HFFc6 (cell line): Measurements from ENCODE around the gene SRGAP1. TPM values are rescaled to one million over a fixed set of nuclear protein-coding genes. Genes with fewer than 3 reads are reported as not detected.
"Not testable (repeated sequence)": the region's sequence is repeated elsewhere in the genome, so short reads cannot be mapped to it uniquely, and the experiment has no call there.

ENCODE experiments used
- DNase-seq: peaks from one replicate; pipeline ENCODE4 v3.0.0-alpha.2; 2018
- H3K27ac Mint-ChIP-seq: 2 replicates; pipeline ENCODE4 v1.8.0; 2020; ENCODE audit warnings: mild to moderate bottlenecking, mixed read lengths
- H3K27me3 Mint-ChIP-seq: 2 replicates; pipeline ENCODE4 v1.8.0; 2021; ENCODE audit warnings: mild to moderate bottlenecking, moderate library complexity, mixed read lengths; ENCODE audit not compliant: insufficient read depth
- H3K36me3 Mint-ChIP-seq: 2 replicates; pipeline ENCODE4 v1.8.0; 2021; ENCODE audit warnings: low read depth, mixed read lengths
- H3K4me1 Mint-ChIP-seq: 2 replicates; pipeline ENCODE4 v1.8.0; 2020; ENCODE audit warnings: low read depth, mixed read lengths
- H3K4me3 Mint-ChIP-seq: 2 replicates; pipeline ENCODE4 v1.8.0; 2020; ENCODE audit warnings: mild to moderate bottlenecking, moderate library complexity, mixed read lengths
- H3K9me3 Mint-ChIP-seq: 2 replicates; pipeline ENCODE4 v1.8.0; 2020; ENCODE audit warnings: mild to moderate bottlenecking, mixed read lengths
- total RNA-seq, 6 experiments: library from RNA; stranded (reverse); fragmentation: NEBNext Ultra II Directional; extraction: Animal tissue kit (Norgen Biotek cat#: 25700); gene quantifications; 2 replicates in 1 of 6; 3 replicates in 5 of 6; pipeline ENCODE4 v1.2.3, GENCODE V29; 2021
- TF ChIP-seq, protein P1 (sequence below): fragments of 200-600 bp; sonication (generic); IDR thresholded peaks from 2 replicates; pipeline ENCODE4 v1.5.0; 2021; ENCODE audit warnings: antibody characterized with exemption, mild to moderate bottlenecking

The SRGAP1 gene
- total RNA-seq, 6 experiments from 2014 or later = 35.7 to 45.8 (median 40.9) TPM

DNA sequence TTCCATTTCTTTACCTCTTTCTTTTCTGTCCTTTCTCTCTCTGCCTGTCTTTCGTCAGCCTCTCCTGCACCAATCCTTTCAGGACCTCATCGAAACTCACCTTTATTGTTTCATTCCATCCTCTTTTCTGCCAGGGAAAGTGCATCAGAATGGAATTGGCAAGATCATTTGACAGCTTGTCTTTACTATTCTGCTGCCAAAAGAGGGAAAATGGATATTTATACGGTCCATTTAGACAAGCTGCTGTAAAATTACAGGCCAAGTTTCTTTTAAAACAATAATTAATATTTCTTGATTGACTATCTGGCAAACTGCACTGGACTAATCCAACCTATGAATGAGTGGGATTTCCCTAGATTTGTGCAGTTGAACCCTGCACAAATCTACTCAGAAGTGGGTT is 7.6 kb upstream of the SRGAP1 start:
- Mint-ChIP-seq H3K4me3 (no peak overlapping the region), H3K27ac (no peak overlapping the region), H3K27me3 (no peaks in the 10 kb centered on the region; the same call in 1 of the 2 replicates), H3K4me1 (peaks cover 20% of the 10 kb centered on the region), H3K36me3 (no peaks in the 10 kb centered on the region), H3K9me3 (no peaks in the 10 kb centered on the region)
- DNase-seq = no peak
- TF ChIP-seq, protein P1, sequence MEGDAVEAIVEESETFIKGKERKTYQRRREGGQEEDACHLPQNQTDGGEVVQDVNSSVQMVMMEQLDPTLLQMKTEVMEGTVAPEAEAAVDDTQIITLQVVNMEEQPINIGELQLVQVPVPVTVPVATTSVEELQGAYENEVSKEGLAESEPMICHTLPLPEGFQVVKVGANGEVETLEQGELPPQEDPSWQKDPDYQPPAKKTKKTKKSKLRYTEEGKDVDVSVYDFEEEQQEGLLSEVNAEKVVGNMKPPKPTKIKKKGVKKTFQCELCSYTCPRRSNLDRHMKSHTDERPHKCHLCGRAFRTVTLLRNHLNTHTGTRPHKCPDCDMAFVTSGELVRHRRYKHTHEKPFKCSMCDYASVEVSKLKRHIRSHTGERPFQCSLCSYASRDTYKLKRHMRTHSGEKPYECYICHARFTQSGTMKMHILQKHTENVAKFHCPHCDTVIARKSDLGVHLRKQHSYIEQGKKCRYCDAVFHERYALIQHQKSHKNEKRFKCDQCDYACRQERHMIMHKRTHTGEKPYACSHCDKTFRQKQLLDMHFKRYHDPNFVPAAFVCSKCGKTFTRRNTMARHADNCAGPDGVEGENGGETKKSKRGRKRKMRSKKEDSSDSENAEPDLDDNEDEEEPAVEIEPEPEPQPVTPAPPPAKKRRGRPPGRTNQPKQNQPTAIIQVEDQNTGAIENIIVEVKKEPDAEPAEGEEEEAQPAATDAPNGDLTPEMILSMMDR = no peak

DNA sequence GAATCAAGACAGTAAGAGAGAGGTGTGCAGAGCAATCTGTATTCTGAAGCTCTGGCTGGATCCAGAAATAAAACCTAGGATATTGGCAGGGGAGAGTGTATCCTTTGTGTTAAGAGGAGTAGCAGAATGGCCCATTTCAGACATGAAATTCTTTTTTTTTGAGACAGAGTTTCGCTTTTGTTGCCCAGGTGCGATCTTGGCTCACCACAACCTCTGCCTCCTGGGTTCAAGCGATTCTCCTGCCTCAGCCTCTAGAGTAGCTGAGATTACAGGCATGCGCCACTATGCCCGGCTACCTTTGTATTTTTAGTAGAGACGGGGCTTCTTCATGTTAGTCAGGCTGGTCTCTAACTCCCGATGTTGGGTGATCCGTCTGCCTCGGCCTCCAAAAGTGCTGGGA is 6.1 kb upstream of the SRGAP1 start:
- Mint-ChIP-seq H3K9me3 (no peaks in the 10 kb centered on the region), H3K36me3 (no peaks in the 10 kb centered on the region), H3K4me3 (no peak overlapping the region), H3K27me3 (no peaks in the 10 kb centered on the region; the same call in 1 of the 2 replicates), H3K27ac (no peak overlapping the region), H3K4me1 (peaks cover 27% of the 10 kb centered on the region)
- TF ChIP-seq, protein P1 = no peak
- no peak for DNase-seq

DNA sequence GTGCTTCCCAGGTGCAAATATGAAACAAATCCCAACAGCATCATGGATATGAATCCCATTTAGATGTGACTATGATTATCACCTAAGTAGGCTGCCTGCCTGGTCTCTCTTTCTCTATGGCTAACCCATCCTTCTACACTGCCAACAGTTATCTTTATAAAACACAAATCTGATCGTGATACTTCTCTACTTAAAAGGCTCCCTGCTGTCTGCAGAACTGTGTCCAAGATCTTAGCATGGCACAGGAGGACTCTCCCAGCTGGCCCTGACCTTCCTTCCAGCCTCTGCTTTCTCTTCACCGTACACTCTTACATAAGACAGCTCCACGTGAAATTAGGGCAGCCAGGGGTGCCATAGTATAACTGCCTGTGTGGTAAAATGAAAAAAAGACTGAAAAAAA is 3.5 kb upstream of the SRGAP1 start:
- Mint-ChIP-seq H3K27me3 (peaks cover 2% of the 10 kb centered on the region; the same call in 1 of the 2 replicates), H3K27ac (no peak overlapping the region; the same call in 1 of the 2 replicates), H3K4me3 (no peak overlapping the region), H3K9me3 (no peaks in the 10 kb centered on the region), H3K36me3 (peaks cover 14% of the 10 kb centered on the region), H3K4me1 (peaks cover 28% of the 10 kb centered on the region)
- TF ChIP-seq, protein P1 = no peak
- DNase-seq = no peak

DNA sequence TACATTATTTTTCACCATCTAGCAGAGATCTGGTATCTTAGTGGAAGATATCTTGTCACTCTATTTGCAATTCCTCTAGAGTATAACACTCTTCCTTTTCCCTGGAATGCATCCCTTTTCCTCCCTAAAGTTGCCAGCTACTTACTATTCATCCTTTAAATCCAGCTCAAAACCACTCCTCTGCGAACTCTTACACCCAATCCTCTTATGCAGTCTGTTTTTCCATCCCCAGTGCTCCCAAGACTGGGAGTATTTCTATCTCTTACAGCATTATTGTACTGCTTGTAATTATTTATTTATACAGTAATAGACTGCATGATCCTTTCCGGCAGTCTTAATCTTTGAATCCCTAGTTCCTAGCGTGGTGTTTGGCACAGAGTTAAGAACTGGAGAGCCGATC is 2.9 kb upstream of the SRGAP1 start:
- Mint-ChIP-seq H3K9me3 (no peaks in the 10 kb centered on the region), H3K4me3 (no peak overlapping the region), H3K4me1 (peaks cover 33% of the 10 kb centered on the region), H3K27me3 (peaks cover 2% of the 10 kb centered on the region; the same call in 1 of the 2 replicates), H3K27ac (no peak overlapping the region), H3K36me3 (peaks cover 19% of the 10 kb centered on the region)
- no peak for DNase-seq
- TF ChIP-seq, protein P1 = no peak

DNA sequence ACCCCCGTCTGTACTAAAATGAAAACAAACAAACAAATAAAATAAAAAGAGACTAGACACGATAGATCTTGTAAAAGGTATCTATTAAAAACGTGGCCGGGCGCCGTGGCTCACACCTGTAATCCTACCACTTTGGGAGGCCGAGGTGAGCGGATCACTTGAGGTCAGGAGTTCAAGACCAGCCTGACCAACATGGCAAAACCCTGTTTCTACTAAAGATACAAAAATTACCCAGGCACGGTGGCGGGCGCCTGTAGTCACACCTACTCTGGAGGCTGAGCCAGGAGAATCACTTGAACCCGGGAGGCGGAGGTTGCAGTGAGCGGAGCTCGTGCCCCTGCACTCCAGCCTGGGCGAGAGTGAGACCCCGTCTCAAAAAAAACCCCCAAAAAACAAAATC is 1.8 kb upstream of the SRGAP1 start:
- H3K9me3 Mint-ChIP-seq, H3K4me3 Mint-ChIP-seq, H3K27ac Mint-ChIP-seq, DNase-seq, H3K27me3 Mint-ChIP-seq: not testable (repeated sequence)
- peaks cover 23% of the 10 kb centered on the region for H3K36me3 Mint-ChIP-seq
- peaks cover 40% of the 10 kb centered on the region for H3K4me1 Mint-ChIP-seq

DNA sequence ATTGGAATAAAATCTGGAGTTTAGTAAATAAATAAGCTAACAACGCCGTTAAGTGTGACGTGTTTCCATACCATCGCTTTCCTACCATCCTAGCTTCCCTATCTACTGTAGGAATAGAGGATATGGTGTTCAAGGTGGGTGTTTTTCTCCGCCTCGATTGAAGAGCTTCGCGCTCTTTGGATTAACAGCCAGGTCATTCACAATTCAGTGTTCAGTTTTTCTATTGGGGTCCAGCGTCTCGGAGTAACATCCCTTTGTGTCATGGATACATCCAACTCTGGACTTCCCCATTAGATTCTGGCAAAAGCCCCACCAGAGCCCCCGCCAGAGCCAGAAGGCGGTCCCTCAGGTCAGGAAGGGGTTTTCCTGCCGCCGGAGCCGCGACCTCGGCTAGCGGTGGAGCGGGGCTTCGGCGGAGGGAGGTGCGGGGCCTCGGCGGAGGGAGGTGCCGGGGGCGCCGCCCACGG is 1.2 kb upstream of the SRGAP1 start:
- peak overlapping the region; percentile 55 for H3K27ac Mint-ChIP-seq

More for the DNA sequence above, 1.2 kb upstream of the SRGAP1 start:
- Mint-ChIP-seq H3K27me3 (peaks cover 2% of the 10 kb centered on the region; the same call in 1 of the 2 replicates), H3K4me1 (peaks cover 46% of the 10 kb centered on the region), H3K4me3 (peak overlapping the region; percentile 81), H3K36me3 (peaks cover 24% of the 10 kb centered on the region), H3K9me3 (no peaks in the 10 kb centered on the region)
- TF ChIP-seq, protein P1 = no peak
- no peak for DNase-seq
